Midbrain (tissue), 1 donor: Measurements from ENCODE around the gene MINDY1.

Experiments
- DNase-seq: peaks from one replicate; lab custom pipeline; 2025; lab: John Stamatoyannopoulos, UW

The MINDY1 gene

DNA sequence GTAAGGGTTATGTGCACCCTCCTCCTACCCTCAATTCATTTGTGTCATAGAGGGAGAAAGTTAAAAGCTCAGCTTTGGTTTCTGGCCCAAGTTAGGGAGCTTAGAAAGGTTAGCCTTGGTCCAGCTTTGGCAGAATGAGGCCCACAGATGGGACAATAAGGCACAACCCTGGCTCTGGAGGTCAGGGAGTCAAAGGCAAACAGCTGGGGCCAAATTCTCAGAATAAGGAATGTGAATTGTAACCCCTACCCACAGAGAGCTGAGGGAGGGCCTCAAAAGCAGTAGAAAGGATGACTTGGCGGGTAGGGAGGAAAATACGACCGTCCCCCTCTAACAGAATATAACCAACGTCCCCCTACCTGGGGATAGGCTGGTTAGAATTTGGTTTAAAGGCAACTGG lies 41.1 kb downstream of the MINDY1 start:
- no peak for DNase-seq

DNA sequence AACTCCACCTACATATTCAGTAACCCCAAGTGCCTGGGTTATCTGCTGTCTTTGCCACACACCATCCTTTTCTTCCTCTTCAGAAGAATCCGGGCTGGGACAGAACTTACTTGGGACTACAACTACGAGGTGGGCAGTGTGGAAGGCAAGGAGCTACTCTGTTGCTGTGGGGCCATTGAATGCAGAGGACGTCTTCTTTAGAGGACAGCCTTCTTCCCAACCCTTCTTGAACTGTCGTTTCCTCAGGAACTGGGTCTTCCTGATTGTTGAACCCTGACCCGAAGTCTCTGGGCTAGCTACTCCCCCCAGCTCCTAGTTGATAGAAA lies 42.6 kb downstream of the MINDY1 start:
- no peak for DNase-seq

DNA sequence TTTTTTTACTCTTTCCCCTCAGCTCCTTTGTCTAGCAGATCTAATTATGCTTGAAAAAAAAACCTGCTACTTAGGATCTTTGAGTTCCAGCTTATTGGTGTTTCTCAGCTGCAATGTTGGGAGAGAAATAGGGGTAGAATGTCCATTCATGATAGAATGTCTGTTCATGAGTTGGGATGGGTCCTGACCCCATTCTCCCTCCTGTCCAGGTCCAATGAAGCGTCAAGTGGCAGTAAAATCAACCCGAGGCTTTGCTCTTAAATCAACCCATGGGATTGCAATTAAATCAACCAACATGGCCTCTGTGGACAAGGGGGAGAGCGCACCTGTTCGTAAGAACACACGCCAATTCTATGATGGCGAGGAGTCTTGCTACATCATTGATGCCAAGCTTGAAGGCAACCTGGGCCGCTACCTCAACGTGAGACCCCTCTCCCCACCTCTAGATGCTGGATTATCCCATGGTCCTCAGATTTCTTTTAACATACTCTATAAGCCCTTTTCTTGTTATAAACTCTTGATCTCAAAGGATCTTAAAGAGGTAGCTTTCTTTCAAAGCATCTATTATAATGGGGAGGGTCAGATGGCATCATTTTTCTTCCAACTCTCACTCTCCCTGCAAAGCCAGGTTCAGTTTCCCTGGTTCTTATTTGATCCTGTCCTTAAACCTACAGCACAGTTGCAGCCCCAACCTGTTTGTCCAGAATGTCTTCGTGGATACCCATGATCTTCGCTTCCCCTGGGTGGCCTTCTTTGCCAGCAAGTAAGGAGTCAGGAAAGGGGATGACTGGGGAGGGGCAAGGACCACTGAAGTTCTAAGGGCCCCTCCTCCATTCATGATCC lies 43.2 kb downstream of the MINDY1 start:
- DNase-seq: no peak

DNA sequence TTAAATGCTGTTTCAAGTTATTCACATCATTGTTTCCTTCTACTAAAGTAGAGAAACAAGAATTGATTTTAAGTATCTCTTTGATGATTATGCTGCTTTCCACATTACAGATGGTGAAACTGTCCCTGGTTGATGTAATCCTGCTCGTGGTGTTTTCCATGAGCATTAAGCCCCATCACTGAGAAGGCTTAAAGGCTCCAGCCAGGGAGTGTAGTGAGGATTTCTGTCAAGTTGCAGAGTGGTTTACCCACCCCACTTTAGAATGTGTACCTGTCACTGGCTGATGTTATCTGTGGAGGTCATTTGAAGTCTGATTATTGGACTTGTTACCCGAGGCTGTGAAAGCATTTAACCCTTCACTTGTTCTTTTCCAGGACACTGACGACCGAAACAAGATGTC lies 44.9 kb downstream of the MINDY1 start:
- DNase-seq: no peak

DNA sequence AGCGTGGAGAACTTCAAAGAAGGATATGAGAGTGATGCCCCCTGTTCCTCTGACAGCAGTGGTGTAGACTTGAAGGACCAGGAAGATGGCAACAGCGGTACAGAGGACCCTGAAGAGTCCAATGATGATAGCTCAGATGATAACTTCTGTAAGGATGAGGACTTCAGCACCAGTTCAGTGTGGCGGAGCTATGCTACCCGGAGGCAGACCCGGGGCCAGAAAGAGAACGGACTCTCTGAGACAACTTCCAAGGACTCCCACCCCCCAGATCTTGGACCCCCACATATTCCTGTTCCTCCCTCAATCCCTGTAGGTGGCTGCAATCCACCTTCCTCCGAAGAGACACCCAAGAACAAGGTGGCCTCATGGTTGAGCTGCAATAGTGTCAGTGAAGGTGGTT lies 46.1 kb downstream of the MINDY1 start:
- DNase-seq: no peak

DNA sequence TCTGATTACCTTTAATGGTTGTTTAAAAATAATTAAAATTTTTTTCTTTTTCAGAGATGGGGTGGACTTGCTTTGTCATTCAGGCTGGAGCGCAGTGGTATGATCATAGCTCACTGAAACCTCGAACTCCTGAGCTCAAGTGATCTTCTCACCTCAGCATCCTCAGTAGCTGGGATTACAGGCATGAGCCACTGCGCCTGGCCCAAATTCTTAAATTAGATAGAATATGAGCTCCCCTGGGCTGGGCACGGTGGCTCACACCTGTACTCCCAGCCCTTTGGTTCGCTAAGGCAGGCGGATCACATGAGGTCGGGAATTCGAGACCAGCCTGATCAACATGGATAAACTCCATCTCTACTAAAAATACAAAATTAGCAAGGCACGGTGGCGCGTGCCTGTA lies 49.0 kb downstream of the MINDY1 start:
- DNase-seq: no peak

DNA sequence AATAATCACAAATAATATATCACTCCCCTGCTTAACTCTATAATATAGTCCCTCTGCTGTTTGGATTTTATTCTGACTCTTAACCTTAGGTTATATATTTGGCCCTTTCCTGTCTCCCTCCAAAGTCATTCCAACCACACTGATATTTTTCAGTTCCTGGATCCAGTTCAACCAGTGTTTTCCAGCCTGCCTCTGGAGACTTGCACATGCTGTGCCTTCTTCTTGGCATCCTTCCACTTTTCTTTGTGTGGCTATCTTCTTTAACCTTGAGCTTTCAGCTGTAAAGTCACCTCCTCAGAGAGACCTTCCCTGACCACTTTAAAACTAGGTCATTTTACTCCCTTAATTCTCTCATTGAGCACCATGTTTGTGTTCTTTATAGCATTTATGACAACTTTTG lies 51.4 kb downstream of the MINDY1 start:
- DNase-seq: no peak

DNA sequence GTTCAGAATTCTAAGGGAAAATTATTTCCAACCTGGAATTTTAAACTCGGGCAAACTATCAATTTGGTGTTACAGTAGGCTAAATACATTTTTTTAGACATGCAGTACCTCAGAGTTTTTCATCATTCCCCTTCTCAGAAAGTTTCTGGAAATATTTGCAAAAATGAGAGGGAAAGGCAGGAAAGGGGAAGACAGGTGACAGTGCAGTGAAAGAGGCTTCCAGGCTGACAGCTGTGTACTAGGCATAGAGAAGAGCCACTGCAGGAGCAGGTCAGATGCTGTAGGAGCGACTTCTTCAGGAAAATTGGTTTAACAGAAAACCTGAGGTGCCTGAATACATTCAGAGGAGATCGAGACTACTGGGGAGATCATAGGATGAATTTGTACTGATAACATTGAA lies 52.0 kb downstream of the MINDY1 start:
- DNase-seq: no peak
